ENCODE measurements around the gene KIAA1614. TPM values are rescaled to one million over a fixed set of nuclear protein-coding genes. Genes with fewer than 3 reads are reported as not detected.
A peak's percentile ranks its signal among the peaks of the same experiment; 100 is the strongest.
"Not testable (repeated sequence)": the region's sequence is repeated elsewhere in the genome, so short reads cannot be mapped to it uniquely, and the experiment has no call there.

KIAA1614 gene
- total RNA-seq, 1 donor from 2014 or later, result 5.7 TPM

DNA sequence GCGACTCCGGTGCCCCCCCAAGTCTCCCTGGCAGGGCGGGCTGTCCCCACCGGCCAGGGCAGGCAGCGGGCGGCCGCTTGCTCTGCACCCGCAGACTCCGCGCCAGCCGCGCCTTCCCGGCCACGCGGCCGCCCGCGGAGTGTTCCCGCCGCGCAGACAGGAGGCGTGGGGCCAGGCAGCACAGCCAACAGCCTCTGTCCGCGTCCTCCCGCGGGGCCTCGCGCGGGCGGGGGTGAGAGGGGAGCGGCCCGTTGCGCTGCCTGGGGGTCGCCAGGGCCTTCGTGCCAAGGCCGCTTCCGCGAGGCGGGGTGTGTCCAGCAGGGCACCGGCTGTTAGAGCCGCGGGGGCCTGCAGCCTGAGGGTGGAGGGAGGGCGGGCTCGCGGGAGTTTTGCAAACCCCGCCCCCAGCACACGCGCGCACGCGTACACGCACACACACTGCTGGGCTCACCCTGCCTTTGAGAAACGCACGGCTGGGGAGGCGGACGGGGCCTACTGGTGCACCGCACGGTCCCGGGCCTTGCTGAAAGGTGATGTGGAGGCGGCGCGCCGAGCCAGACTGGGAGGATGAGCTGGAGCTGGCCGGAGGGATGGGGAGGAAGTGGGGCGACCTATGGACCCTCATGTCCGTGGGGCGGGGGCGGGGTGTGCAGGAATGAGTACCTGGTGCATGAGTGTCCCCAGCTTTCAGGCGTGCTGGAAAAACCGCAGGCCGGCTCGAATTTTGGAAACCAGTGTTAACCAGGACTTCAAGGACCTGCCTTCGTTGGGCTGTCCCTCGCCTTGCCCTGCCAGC, 41.5 kb downstream of the KIAA1614 start:
- no peak for FAIRE-seq
- DNase-seq (ENCODE audit: low spot score in 2 of 2), result peak; percentile 74 to 77

DNA sequence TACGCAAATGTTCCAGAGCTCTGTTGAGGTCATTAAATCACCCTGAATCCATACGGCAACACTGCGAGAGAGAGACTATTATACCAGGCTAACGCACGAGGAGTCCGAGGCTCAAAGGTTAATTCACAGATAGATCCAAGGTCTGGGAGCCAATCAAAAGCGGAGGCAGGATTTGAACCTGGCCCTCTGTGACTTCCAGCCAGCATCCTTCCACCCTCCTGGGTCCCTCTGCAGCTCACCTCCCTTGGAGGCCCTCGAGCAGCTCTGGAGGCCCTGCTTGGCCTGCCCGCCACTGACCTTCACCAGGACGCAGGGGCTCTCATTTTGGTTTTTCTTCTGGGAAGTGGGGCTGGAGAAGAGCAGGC, 42.1 kb downstream of the KIAA1614 start:
- FAIRE-seq (no peak), DNase-seq (ENCODE audit: low spot score in 2 of 2) (no peak)

DNA sequence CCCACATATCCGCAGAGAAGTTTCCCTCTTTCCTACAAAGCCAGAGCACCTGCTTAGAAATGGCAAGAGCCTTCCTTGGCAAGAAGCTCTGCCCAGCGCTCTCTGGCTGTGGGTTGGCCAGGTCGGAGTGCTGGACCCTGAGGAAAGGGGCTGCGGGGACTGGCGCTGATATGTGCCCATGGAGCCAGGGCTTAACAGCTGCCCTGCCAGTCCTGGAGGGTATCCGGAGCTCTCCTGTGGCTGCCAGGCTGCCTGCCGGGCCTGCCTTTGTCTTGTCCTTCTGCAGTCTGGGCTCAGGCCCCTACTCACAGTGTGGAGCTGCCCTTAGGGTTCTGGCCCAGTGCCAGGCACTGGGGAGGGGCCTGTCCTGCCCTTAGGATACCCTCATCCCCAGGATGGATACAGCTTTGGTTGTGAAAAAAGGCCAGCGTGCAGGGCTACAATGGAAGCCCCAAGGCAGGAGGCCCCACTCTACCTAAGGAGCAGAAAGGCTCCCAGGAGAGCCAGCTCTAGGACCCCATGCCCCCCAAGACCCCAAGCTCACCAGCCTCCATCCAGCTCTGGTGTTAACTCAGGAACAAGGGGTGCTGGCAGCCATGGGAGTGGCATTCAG, 43.4 kb downstream of the KIAA1614 start:
- no peak for FAIRE-seq
- DNase-seq (ENCODE audit: low spot score in 2 of 2), result no peak

DNA sequence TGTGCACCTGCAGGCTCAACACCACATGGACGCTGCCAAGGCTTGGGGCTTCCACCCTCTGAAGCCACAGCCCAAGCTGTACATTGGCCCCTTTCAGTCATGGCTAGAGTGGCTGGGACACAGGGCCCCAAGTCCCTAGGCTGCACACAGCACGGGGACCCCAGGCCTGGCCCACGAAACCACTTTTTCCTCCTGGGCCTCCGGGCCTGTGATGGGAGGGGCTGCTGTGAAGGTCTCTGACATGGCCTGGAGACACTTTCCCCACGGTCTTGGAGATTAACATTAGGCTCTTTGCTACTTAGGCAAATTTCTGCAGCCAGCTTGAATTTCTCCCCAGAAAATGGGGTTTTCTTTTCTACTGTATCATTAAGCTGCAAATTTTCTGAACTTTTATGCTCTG, 46.9 kb downstream of the KIAA1614 start:
- not testable (repeated sequence) for FAIRE-seq; DNase-seq (ENCODE audit: low spot score in 2 of 2)

DNA sequence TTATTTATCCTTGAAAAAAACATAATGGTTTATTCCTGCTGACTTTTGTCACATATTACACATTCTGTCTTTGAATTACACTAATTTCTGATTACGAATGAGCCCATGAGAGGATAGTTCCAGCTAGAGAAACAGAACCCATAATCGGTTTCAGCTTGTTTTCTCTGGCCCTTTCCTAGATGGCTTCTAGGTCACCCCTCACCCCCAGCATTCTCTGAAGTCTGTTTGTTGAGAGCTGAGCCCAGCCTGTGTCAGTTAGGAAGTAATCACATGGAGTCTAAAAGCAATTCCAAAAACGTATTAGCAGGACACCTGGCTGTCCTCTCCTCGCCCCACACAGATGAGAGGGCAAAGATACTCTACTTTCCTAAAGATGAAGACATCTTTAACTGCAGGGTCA, 48.9 kb downstream of the KIAA1614 start:
- no peak for DNase-seq (ENCODE audit: low spot score in 2 of 2)
- no peak for FAIRE-seq

DNA sequence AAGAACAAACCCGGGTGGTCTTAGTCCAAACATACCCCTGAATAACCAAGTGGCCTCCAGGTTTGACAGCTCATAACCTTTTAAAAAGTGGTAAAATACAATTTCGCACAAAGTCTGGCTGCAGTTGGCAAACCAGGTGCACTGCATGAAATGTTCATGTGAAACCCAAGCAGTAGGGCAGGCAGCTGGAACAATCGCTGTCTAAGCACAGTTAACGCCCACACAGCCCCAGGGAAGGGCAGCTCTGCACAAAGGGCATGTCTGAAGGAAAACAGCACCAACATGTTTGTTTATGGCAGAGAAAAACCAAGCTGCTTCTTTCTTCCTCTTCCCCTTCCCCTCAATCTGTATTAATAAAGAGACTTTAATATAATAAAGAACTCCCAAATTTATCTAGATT, 49.5 kb downstream of the KIAA1614 start:
- DNase-seq (ENCODE audit: low spot score in 2 of 2) (no peak), FAIRE-seq (no peak)

DNA sequence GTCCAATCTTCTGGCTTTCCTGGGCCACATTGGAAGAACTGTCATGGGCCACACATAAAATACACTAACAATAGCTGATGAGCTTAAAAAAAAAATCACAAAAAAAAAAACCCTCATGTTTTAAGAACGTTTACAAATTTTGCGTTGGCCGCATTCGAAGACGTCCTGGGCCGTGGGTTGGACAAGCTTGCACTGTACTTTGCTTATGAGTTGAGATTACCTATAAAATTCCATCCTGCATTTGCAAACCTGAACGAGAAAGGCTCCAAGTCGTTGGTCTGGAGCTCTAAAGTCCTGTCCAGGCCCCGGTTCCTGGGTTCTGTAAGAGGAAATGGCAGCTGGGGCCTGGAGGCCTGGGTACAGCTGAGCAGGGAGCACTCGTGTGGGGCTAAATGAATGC, 51.4 kb downstream of the KIAA1614 start:
- no peak for DNase-seq (ENCODE audit: low spot score in 2 of 2)
- FAIRE-seq, result no peak

DNA sequence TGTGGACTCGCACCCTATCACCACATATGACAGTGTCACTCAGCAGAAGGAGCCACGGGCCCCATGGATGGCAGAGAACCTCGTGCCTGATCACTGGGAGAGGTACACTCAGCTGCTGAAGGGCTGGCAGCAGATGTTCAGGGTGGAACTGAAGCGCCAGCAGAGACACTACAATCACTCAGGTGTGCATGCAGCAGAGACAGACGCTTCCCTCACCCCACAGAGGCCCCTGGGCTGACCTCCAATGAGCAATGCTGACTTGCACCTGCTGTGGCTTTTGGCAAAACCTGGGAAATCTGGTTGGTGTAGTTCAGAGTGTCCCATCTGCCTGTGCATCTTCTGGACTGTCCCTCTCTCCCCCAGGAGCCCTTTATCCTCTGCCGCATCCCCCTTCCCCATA, 51.9 kb downstream of the KIAA1614 start:
- no peak for FAIRE-seq
- DNase-seq (ENCODE audit: low spot score in 2 of 2), result no peak

DNA sequence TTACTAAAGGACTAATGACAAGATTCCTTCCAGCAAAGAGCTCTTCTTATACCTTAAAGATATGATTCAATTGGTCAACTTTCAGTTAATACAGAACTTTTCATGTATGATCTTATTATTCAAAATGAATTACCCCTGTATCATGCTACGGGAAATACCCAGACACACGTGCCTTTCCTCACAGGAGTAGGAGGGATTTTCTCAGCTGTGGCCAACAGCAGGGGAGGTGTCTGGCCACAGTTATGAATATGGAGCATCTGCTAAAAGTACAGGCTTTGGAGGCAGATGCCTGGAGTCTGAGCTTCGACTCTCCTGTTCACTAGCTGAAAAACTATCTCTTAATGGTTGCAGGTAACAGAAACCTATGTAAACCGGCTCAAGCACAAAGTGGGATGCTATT, 53.6 kb downstream of the KIAA1614 start:
- DNase-seq (ENCODE audit: low spot score in 2 of 2) (no peak), FAIRE-seq (no peak)

DNA sequence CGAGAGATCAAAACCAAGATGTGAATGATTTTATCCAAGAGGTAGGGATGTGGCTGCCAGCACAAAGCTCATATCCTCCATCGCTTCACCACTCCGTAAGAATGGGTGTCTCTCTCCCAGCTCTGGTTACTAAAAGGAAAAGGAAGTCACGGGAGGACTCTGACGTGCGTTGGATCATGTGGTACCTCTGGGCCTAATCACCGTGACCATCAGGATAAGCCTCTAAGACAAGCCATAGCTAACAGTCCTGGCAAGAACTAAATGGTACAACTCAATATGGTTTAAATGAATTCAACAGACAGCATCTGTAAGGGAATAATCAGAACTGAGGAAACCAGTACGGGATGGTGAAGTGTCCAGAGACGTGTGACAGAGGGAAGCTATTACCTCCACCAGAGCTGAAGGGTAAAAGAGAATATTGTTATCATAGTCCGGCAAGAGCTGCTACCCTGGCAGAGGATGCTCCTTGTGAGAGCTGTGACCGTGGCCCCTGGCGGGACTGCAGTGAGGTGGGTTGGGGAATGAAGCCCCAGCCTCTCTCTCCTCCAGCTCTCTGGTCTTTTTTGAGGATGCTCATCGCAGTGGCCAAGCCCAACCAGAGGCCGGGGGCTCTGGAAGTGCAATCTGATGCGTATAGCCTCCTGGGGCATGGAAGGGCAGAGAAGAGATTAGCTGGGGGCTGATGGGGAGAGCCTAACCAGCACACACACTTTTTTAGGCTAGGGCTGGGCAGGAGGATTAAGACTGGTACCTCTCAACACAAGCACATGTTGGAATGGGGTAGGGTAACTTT, 54.2 kb downstream of the KIAA1614 start:
- FAIRE-seq, result no peak
- no peak for DNase-seq (ENCODE audit: low spot score in 2 of 2)

DNA sequence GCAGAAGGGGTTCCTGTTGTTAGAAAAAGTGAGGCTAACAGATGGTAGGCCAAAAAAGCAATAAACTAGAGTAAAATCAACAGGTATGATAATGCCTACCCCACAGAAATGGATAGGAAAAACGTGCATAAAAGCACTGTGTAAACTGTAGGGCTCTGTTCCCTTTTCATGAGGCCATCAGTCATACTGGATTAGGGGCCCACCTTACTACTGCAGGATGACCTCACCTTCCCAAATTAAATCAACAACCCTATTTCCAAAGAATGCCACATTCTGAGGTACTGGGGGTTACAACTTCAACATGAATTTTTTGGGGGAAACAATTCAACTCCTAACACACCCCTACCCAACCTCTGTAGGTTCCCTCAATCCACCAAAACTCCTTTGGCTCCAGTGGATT, 54.9 kb downstream of the KIAA1614 start:
- no peak for FAIRE-seq

DNA sequence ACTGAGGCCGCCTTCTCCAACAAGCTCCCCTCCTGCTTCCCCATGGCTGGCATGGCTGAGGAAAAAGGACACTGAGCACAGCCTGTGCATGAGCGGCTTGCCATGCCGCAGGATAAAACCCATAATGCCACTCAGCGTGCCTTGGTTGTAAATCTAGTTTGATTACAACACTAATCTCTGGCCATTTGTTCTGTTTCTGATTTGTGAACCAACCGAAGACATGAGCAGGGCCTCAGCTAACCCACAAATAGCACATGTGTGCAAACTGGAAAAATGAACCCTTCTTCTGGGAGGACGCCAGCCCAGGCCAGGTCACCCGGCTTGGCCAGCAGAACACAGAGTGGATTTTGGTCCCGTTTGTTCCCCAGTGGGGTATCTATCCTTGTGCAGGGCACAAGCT, 56.1 kb downstream of the KIAA1614 start:
- not testable (repeated sequence) for FAIRE-seq; DNase-seq (ENCODE audit: low spot score in 2 of 2)

More for the DNA sequence above, 54.9 kb downstream of the KIAA1614 start:
- DNase-seq (ENCODE audit: low spot score in 2 of 2), result no peak

DNA sequence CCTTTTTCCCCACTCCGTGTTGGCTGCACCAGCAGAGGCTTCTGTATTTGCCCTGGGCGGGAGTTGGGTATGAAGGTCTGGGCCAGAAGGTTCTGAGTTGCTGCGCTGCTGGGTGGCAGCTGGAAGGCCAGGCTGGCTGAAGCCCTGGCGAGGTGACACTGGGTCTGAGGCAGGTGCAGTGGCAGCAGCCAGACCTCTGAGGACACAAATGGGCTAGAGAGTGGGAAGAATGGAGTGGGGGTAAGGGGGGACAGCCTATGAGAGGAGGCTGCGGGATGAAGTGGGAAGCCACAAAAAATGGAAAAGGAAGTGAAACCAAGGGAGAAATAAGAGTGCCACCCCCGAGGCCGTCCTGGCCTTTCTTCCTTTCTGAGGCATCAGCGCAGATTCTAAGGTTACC, 56.7 kb downstream of the KIAA1614 start:
- FAIRE-seq (no peak), DNase-seq (ENCODE audit: low spot score in 2 of 2) (no peak)

DNA sequence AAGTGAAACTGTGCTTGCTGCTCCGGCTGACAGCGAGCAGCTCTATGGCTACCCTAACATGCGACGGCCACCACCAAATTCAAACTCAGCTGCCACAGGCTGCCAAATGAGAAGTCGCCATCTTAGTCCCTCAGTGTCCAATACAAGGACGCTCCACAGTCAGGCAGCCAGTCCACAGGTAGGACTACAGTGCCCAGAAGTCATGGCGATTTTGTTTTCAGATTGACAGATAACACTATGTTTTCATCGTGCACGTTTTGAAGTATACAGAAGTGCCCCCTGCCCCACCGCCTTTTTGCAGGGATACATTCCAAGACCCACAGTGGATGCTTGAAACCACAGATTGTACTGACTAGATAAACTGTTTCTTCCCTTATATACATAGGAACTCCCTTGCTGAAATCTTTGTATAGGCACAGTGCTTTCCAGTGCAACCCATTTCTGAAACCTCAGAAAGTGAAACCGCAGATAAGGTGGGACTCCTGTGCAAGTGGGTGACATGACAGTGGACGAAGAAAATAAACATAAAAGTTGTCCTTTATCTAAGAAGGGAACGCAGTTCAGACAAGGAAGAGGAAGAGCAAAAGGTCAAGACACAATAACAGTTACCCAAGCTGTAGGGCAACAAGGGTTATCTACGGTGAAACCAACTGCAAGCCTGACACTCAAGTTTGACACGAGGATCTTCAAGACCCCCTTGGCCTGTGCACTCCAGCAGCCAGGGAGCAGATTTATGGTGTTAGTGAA, 57.8 kb downstream of the KIAA1614 start:
- DNase-seq (ENCODE audit: low spot score in 2 of 2), result no peak

DNA sequence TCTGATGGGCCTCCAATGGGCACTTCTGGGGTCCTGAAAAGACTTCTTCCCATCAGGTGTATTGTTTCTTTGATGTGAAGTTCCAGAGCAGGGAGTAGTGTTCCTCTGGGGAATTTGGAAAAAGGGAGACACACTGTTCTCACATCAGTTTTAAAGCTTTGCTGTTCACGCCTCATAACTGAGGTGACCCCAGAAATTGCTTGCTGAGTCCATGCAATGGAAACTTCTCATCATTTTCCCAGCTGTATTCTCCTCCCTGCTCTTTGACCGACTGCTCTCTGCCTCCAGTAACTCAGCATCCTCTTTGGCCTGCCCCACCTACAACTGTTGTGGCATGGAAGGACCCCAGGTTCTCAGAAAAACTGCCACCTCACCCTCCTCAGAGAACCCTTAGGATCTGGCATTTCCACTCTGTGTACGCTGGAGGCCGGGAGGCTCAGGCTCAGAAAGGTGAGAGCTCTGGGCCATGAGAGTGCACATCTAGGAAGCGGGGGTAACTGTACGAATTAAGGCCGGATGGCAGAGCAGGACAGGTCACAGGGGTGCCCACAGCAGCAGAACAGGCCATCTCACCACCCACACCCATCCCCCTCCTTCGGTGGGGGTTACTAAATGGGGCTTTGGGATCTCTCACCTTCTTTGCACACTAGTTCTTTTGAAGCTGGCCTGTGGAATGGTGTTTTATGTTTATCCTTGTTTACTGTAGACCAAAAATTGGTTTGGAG, 58.7 kb downstream of the KIAA1614 start:
- no peak for DNase-seq (ENCODE audit: low spot score in 2 of 2)
- no peak for FAIRE-seq

More for the DNA sequence above, 57.8 kb downstream of the KIAA1614 start:
- FAIRE-seq, result no peak

DNA sequence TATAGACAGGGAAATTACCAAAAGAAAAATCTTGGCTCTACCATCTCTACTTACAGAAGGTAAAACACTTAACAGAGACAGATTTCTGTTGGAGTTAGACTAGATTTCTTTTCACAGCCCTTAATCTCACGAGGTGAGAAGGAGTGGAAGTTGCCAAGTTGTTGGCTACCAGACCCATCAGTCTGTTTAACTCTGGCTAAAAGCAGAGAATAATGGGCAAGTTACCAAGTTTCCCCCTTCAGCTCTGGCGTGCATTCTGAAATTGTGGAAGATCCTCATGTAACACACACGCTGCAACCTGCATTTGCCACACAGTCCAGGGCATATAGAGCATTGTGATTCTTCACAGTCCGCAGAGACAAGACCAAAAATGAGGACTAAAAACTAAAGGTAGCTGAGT, 60.7 kb downstream of the KIAA1614 start:
- FAIRE-seq, result no peak
- DNase-seq (ENCODE audit: low spot score in 2 of 2), result no peak

DNA sequence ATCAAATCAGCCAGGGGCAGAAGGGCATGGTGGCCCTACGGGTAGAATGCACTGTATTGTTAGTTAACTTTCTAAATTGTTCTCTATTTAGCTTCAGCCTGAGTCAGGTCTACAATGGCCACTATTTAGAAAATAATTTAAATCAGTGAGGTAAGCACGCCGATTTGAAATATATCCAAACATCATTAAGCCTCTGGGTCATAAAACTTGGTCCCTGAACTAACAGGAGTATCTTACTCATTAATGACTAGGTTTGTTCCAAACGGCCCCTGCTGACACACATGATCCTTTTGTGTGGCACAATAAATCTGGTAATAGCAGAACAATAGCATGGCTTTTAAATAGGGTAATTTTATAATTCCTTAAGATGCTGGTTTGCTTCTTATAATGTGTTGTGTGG, 61.5 kb downstream of the KIAA1614 start:
- DNase-seq (ENCODE audit: low spot score in 2 of 2), result no peak

DNA sequence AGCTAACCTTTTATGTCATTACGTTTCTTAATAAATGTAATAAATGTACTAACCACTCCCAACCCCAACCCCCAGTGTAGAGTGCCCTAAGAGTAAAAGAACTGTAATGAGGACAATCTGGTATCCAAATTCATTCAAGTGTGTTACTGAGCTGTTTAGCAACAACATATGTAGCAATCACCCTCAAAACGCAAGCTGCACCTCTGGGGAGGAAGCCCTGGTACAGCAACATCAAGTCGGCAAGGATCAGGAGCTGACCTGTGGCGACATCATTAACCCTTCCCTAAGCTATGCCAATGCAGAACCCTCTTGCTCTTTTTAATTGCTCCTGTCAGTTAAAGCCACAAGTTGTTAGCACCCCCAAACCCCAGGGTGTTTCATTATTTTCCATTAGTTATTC, 62.9 kb downstream of the KIAA1614 start:
- no peak for DNase-seq (ENCODE audit: low spot score in 2 of 2)
- FAIRE-seq, result no peak

More for the DNA sequence above, 61.5 kb downstream of the KIAA1614 start:
- no peak for FAIRE-seq

DNA sequence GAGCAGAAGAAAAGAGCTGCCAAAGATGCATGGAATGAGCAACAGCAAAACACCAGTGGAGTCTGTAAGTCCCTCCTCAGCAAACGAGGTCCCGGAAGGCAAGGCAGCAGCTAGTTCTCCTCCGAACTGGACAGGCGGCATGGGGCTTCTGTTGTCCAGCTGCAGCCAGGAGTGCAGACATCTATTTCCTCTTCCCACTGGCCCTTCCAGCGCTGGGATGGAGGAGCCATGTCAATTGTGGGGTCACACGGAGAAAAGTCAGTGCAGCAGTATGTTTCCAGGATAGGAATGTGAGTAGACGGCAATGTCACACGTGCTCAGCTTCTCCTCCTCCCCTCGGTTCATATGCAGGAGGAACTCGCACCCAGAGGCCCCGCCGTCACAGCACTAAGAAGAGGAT, 63.5 kb downstream of the KIAA1614 start:
- DNase-seq (ENCODE audit: low spot score in 2 of 2), result no peak
- FAIRE-seq, result no peak

DNA sequence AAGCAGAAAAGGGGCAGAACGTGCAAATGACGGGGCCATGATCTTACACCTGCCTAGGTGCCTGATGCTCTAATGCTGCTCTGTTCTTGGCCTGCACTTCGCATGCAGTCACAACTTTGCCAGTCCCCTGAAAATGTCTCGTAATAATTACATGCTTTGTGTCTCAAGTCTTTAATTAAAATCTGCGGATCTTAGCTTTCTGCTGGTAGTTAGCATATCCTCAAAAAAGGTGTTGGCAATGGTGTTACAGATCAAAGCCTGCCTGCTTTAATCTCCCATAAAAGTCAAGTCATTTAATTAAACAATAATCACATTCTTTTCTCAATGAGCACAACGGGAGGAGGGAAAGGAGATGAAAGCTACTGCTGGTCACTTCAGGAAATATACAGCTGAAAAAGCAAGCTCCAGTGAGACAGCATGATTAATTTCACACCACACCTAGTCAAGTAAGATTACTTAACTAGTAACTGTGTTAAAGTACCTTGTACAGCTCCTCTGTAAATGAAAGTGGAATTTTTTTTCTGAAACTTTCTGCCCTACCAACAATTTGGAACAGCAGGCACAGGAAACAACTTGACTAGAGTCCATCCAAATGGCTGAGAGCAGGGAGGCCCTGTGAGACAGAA, 64.1 kb downstream of the KIAA1614 start:
- FAIRE-seq (no peak), DNase-seq (ENCODE audit: low spot score in 2 of 2) (no peak)
